ENCODE measurements around the gene OGFR. TPM values are rescaled to one million over a fixed set of nuclear protein-coding genes. Genes with fewer than 3 reads are reported as not detected.
"Not testable (repeated sequence)": the region's sequence is repeated elsewhere in the genome, so short reads cannot be mapped to it uniquely, and the experiment has no call there.

The OGFR gene
- total and polyA plus RNA-seq, 2 donors, result 35.9 to 90.4 TPM

GRCh38 chr20:62853304-62853703 lies 48.7 kb downstream of the OGFR start:
- H3K4me1 ChIP-seq (ENCODE audit: control insufficient read depth in 2 of 2, insufficient read depth in 2 of 2, low read length in 2 of 2); H3K27me3 ChIP-seq (ENCODE audit: control insufficient read depth in 2 of 2, insufficient read depth in 1 of 2, low read length in 1 of 2); H3K27ac ChIP-seq (ENCODE audit: low read depth in 1 of 2, low read length in 1 of 2); H3K9me3 ChIP-seq (ENCODE audit: control insufficient read depth in 2 of 2, insufficient read depth in 1 of 2, low read length in 1 of 2); H3K4me3 ChIP-seq (ENCODE audit: low read length in 2 of 2); DNase-seq (ENCODE audit: low read depth in 6 of 9, low spot score in 9 of 9): not testable (repeated sequence)
- peaks cover 43 to 47% of the 10 kb centered on the region in 2 donors for H3K36me3 ChIP-seq (ENCODE audit: control insufficient read depth in 2 of 2, insufficient read depth in 2 of 2, low read length in 1 of 2)
- WGBS, result 98% methylated on average over 6 of the region's 6 CpGs

GRCh38 chr20:62854121-62854520 lies 49.5 kb downstream of the OGFR start:
- peaks cover 43 to 51% of the 10 kb centered on the region in 2 donors for H3K36me3 ChIP-seq (ENCODE audit: control insufficient read depth in 2 of 2, insufficient read depth in 2 of 2, low read length in 1 of 2)
- H3K9me3 ChIP-seq (ENCODE audit: control insufficient read depth in 2 of 2, insufficient read depth in 1 of 2, low read length in 1 of 2), result no peaks in the 10 kb centered on the region
- DNase-seq (ENCODE audit: low read depth in 6 of 9, low spot score in 9 of 9), result no peak
- H3K27me3 ChIP-seq (ENCODE audit: control insufficient read depth in 2 of 2, insufficient read depth in 1 of 2, low read length in 1 of 2), result no peaks in the 10 kb centered on the region
- H3K4me3 ChIP-seq (ENCODE audit: low read length in 2 of 2), result no peak overlapping the region
- H3K27ac ChIP-seq (ENCODE audit: low read depth in 1 of 2, low read length in 1 of 2), result no peak overlapping the region
- 98% methylated on average over 13 of the region's 13 CpGs for WGBS
- H3K4me1 ChIP-seq (ENCODE audit: control insufficient read depth in 2 of 2, insufficient read depth in 2 of 2, low read length in 2 of 2), result peaks cover 0 to 1% of the 10 kb centered on the region in 2 donors

- peaks cover 43 to 50% of the 10 kb centered on the region in 2 donors for H3K36me3 ChIP-seq (ENCODE audit: control insufficient read depth in 2 of 2, insufficient read depth in 2 of 2, low read length in 1 of 2)
- no peaks in the 10 kb centered on the region for H3K27me3 ChIP-seq (ENCODE audit: control insufficient read depth in 2 of 2, insufficient read depth in 1 of 2, low read length in 1 of 2)
- H3K27ac ChIP-seq (ENCODE audit: low read depth in 1 of 2, low read length in 1 of 2), result no peak overlapping the region
- H3K4me1 ChIP-seq (ENCODE audit: control insufficient read depth in 2 of 2, insufficient read depth in 2 of 2, low read length in 2 of 2), result peaks cover 5 to 9% of the 10 kb centered on the region in 2 donors
- WGBS, result 88% methylated on average over 5 of the region's 5 CpGs
- no peak for DNase-seq (ENCODE audit: low read depth in 6 of 9, low spot score in 9 of 9)
- no peaks in the 10 kb centered on the region for H3K9me3 ChIP-seq (ENCODE audit: control insufficient read depth in 2 of 2, insufficient read depth in 1 of 2, low read length in 1 of 2)
- no peak overlapping the region for H3K4me3 ChIP-seq (ENCODE audit: low read length in 2 of 2)
Observed at GRCh38 chr20:62855120-62855519, 50.5 kb downstream of the OGFR start.

GRCh38 chr20:62856931-62857619 lies 52.4 kb downstream of the OGFR start:
- no peaks in the 10 kb centered on the region for H3K9me3 ChIP-seq (ENCODE audit: control insufficient read depth in 2 of 2, insufficient read depth in 1 of 2, low read length in 1 of 2)
- H3K4me3 ChIP-seq (ENCODE audit: low read length in 2 of 2), result no peak overlapping the region
- H3K27me3 ChIP-seq (ENCODE audit: control insufficient read depth in 2 of 2, insufficient read depth in 1 of 2, low read length in 1 of 2), result peaks cover 0 to 6% of the 10 kb centered on the region in 2 donors
- no peak for DNase-seq (ENCODE audit: low read depth in 6 of 9, low spot score in 9 of 9)
- H3K27ac ChIP-seq (ENCODE audit: low read depth in 1 of 2, low read length in 1 of 2), result no peak overlapping the region
- peaks cover 13 to 16% of the 10 kb centered on the region in 2 donors for H3K4me1 ChIP-seq (ENCODE audit: control insufficient read depth in 2 of 2, insufficient read depth in 2 of 2, low read length in 2 of 2)
- WGBS, result 98% methylated on average over 25 of the region's 25 CpGs
- H3K36me3 ChIP-seq (ENCODE audit: control insufficient read depth in 2 of 2, insufficient read depth in 2 of 2, low read length in 1 of 2), result peaks cover 32 to 41% of the 10 kb centered on the region in 2 donors

GRCh38 chr20:62858058-62858830 lies 53.6 kb downstream of the OGFR start:
- H3K27me3 ChIP-seq (ENCODE audit: control insufficient read depth in 2 of 2, insufficient read depth in 1 of 2, low read length in 1 of 2), result peaks cover 0 to 6% of the 10 kb centered on the region in 2 donors
- H3K27ac ChIP-seq (ENCODE audit: low read depth in 1 of 2, low read length in 1 of 2), result no peak overlapping the region
- H3K9me3 ChIP-seq (ENCODE audit: control insufficient read depth in 2 of 2, insufficient read depth in 1 of 2, low read length in 1 of 2), result no peaks in the 10 kb centered on the region
- DNase-seq (ENCODE audit: low read depth in 6 of 9, low spot score in 9 of 9), result no peak
- peaks cover 23 to 33% of the 10 kb centered on the region in 2 donors for H3K36me3 ChIP-seq (ENCODE audit: control insufficient read depth in 2 of 2, insufficient read depth in 2 of 2, low read length in 1 of 2)
- H3K4me3 ChIP-seq (ENCODE audit: low read length in 2 of 2), result no peak overlapping the region
- WGBS, result 94% methylated on average over 20 of the region's 23 CpGs
- peaks cover 13 to 17% of the 10 kb centered on the region in 2 donors for H3K4me1 ChIP-seq (ENCODE audit: control insufficient read depth in 2 of 2, insufficient read depth in 2 of 2, low read length in 2 of 2)

- no peak overlapping the region for H3K27ac ChIP-seq (ENCODE audit: low read depth in 1 of 2, low read length in 1 of 2)
- H3K4me3 ChIP-seq (ENCODE audit: low read length in 2 of 2), result peak overlapping the region in 1 of 2 donors; percentile 78
- peaks cover 0 to 7% of the 10 kb centered on the region in 2 donors for H3K9me3 ChIP-seq (ENCODE audit: control insufficient read depth in 2 of 2, insufficient read depth in 1 of 2, low read length in 1 of 2)
- 92% methylated on average over 12 of the region's 12 CpGs for WGBS
- H3K27me3 ChIP-seq (ENCODE audit: control insufficient read depth in 2 of 2, insufficient read depth in 1 of 2, low read length in 1 of 2), result peaks cover 0 to 6% of the 10 kb centered on the region in 2 donors
- peaks cover 13 to 21% of the 10 kb centered on the region in 2 donors for H3K36me3 ChIP-seq (ENCODE audit: control insufficient read depth in 2 of 2, insufficient read depth in 2 of 2, low read length in 1 of 2)
- DNase-seq (ENCODE audit: low read depth in 6 of 9, low spot score in 9 of 9), result no peak
- peaks cover 13 to 17% of the 10 kb centered on the region in 2 donors for H3K4me1 ChIP-seq (ENCODE audit: control insufficient read depth in 2 of 2, insufficient read depth in 2 of 2, low read length in 2 of 2)
Observed at GRCh38 chr20:62859721-62860120, 55.1 kb downstream of the OGFR start.

GRCh38 chr20:62860391-62860923 lies 55.8 kb downstream of the OGFR start:
- 36% methylated on average over 24 of the region's 24 CpGs for WGBS
- peaks cover 0 to 6% of the 10 kb centered on the region in 2 donors for H3K27me3 ChIP-seq (ENCODE audit: control insufficient read depth in 2 of 2, insufficient read depth in 1 of 2, low read length in 1 of 2)
- H3K36me3 ChIP-seq (ENCODE audit: control insufficient read depth in 2 of 2, insufficient read depth in 2 of 2, low read length in 1 of 2), result peaks cover 13 to 17% of the 10 kb centered on the region in 2 donors
- peak in 1 of 9 donors; percentile 28 for DNase-seq (ENCODE audit: low read depth in 6 of 9, low spot score in 9 of 9)
- peaks cover 13 to 17% of the 10 kb centered on the region in 2 donors for H3K4me1 ChIP-seq (ENCODE audit: control insufficient read depth in 2 of 2, insufficient read depth in 2 of 2, low read length in 2 of 2)
- peaks cover 0 to 7% of the 10 kb centered on the region in 2 donors for H3K9me3 ChIP-seq (ENCODE audit: control insufficient read depth in 2 of 2, insufficient read depth in 1 of 2, low read length in 1 of 2)
- H3K4me3 ChIP-seq (ENCODE audit: low read length in 2 of 2), result peak overlapping the region; percentile 39 to 78
- H3K27ac ChIP-seq (ENCODE audit: low read depth in 1 of 2, low read length in 1 of 2), result no peak overlapping the region

GRCh38 chr20:62860924-62861691 lies 56.5 kb downstream of the OGFR start:
- Histone ChIP-seq H3K4me1 (ENCODE audit: control insufficient read depth in 2 of 2, insufficient read depth in 2 of 2, low read length in 2 of 2) (peaks cover 13 to 17% of the 10 kb centered on the region in 2 donors), H3K27ac (ENCODE audit: low read depth in 1 of 2, low read length in 1 of 2) (peak overlapping the region in 1 of 2 donors; percentile 79), H3K27me3 (ENCODE audit: control insufficient read depth in 2 of 2, insufficient read depth in 1 of 2, low read length in 1 of 2) (peaks cover 0 to 6% of the 10 kb centered on the region in 2 donors), H3K4me3 (ENCODE audit: low read length in 2 of 2) (peak overlapping the region; percentile 39 to 78), H3K36me3 (ENCODE audit: control insufficient read depth in 2 of 2, insufficient read depth in 2 of 2, low read length in 1 of 2) (peaks cover 13 to 17% of the 10 kb centered on the region in 2 donors), H3K9me3 (ENCODE audit: control insufficient read depth in 2 of 2, insufficient read depth in 1 of 2, low read length in 1 of 2) (peaks cover 0 to 7% of the 10 kb centered on the region in 2 donors)
- WGBS, result 1% methylated on average over 126 of the region's 129 CpGs
- peak in 5 of 9 donors; percentile 19 to 53 (median 32) for DNase-seq (ENCODE audit: low read depth in 6 of 9, low spot score in 9 of 9)

All from thymus (tissue), 11 donors.